Aorta (tissue), 5 donors: ENCODE data around the gene RNF25. TPM values are rescaled to one million over a fixed set of nuclear protein-coding genes. Genes with fewer than 3 reads are reported as not detected.

Source experiments
- ATAC-seq: fragments of 200-7000 bp; cut with Tn5 transposase; one replicate; pipeline ENCODE4 v1.9.1; 2022; ENCODE audit warnings: moderate library complexity; ENCODE audit not compliant: low FRiP score
- DNase-seq, 2 donors: peaks; one replicate each; pipeline ENCODE4 v3.0.0-alpha.2; 2020
- H3K27ac ChIP-seq, 2 donors: one replicate each; pipeline ENCODE4 v1.5.1; 2013; ENCODE audit warnings: low read length in 2 of 2, mild to moderate bottlenecking in 2 of 2, moderate library complexity in 2 of 2, control low read depth in 1 of 2, inconsistent platforms in 1 of 2, low read depth in 1 of 2
- H3K27me3 ChIP-seq, 2 donors: one replicate each; pipeline ENCODE4 v1.6.1; 2013; ENCODE audit warnings: control low read depth in 1 of 2, low read length in 1 of 2, mild to moderate bottlenecking in 1 of 2, moderate library complexity in 1 of 2; ENCODE audit not compliant: insufficient read depth in 2 of 2, control insufficient read depth in 1 of 2
- H3K36me3 ChIP-seq, 2 donors: one replicate each; pipeline ENCODE4 v1.6.1; 2013; ENCODE audit warnings: control low read depth in 1 of 2, low read length in 1 of 2, mild to moderate bottlenecking in 1 of 2; ENCODE audit not compliant: insufficient read depth in 2 of 2, control insufficient read depth in 1 of 2
- H3K4me1 ChIP-seq, 2 donors: one replicate each; pipeline ENCODE4 v1.6.1; 2013; ENCODE audit warnings: low read length in 2 of 2, control low read depth in 1 of 2, mild to moderate bottlenecking in 1 of 2, moderate library complexity in 1 of 2; ENCODE audit not compliant: insufficient read depth in 2 of 2, control insufficient read depth in 1 of 2
- H3K4me3 ChIP-seq, 2 donors: one replicate each; pipeline ENCODE4 v1.5.1; 2013; ENCODE audit warnings: low read length in 2 of 2, control low read depth in 1 of 2, mild to moderate bottlenecking in 1 of 2
- H3K9me3 ChIP-seq: one replicate; pipeline ENCODE4 v1.6.1; 2013; ENCODE audit warnings: mild to moderate bottlenecking, low read length; ENCODE audit not compliant: control insufficient read depth
- WGBS, 2 donors: extraction: QIAGEN DNeasy Blood & Tissue Kit; methylation state at CpG; one replicate each; pipeline ENCODE4 v1.1.7; 2013; 5-methylcytosine and 5-hydroxymethylcytosine counted together
- intact Hi-C, 2 donors: fragments of 100-400 bp; cut with DNase I; formaldehyde crosslinking; loops; one replicate each; pipeline versions ENCODE4 v1.14.2 to v1.15.0; 2022
- polyA plus RNA-seq, 2 donors: library from polyadenylated mRNA; stranded (reverse); fragments of 200-250 nt; gene quantifications; one replicate each; pipeline ENCODE4 v1.2.3, GENCODE V29; 2013
- total RNA-seq, 2 donors: library from RNA; stranded (reverse); fragmentation: NEBNext Ultra II Directional; extraction: Animal tissue kit (Norgen Biotek cat#: 25700); gene quantifications; one replicate each; pipeline ENCODE4 v1.2.1, GENCODE V29; 2021
- donor health status: healthy with polysubstance abuse.
- donor health status: Bipolar disorder and iron deficiency.
- donor health status: DM: no; HTN: no; CAD: no.
- donor health status: DM: no; HTN: no; CAD: no.
- donor health status: DM: yes; HTN: yes; CAD: no.

The RNF25 gene
- total and polyA plus RNA-seq, 4 donors: 10.9 to 28.0 (median 23.1) TPM

- 78 to 79% methylated on average over 7 of the region's 7 CpGs for WGBS, 2 donors
- DNase-seq: no peak
- no peaks in the 10 kb centered on the region for H3K4me1 ChIP-seq
- intact Hi-C loops: no loop called here
- no peaks in the 10 kb centered on the region for H3K9me3 ChIP-seq
- no peak for ATAC-seq
- H3K36me3 ChIP-seq: peaks cover 4 to 26% of the 10 kb centered on the region in 2 donors
- no peak overlapping the region for H3K4me3 ChIP-seq
- H3K27me3 ChIP-seq: no peaks in the 10 kb centered on the region
- H3K27ac ChIP-seq: no peak overlapping the region
Observed at GRCh38 chr2:218662377-218662776, 9.4 kb downstream of the RNF25 start.

- DNase-seq (no peak), ATAC-seq (no peak)
- Histone ChIP-seq H3K36me3 (peaks cover 4 to 22% of the 10 kb centered on the region in 2 donors), H3K4me1 (no peaks in the 10 kb centered on the region), H3K27me3 (no peaks in the 10 kb centered on the region), H3K27ac (no peak overlapping the region), H3K9me3 (no peaks in the 10 kb centered on the region), H3K4me3 (peak overlapping the region; percentile 46 to 72)
- intact Hi-C loops: loop anchor here in 1 of 2 donors (1.0 kb wide), 1 partner anchor 254 kb away; no protein-coding TSS in a partner anchor
- WGBS, 2 donors: 14 to 15% methylated on average over 8 of the region's 8 CpGs
Observed at GRCh38 chr2:218659988-218660358, 11.8 kb downstream of the RNF25 start.

- peak; percentile 93 to 97 for DNase-seq
- Histone ChIP-seq H3K4me3 (peak within 1 kb of the TSS; percentile 46 to 72), H3K9me3 (no peaks in the 10 kb centered on the region), H3K27ac (no peak within 1 kb of the TSS), H3K36me3 (peaks cover 2 to 18% of the 10 kb centered on the region in 2 donors), H3K4me1 (no peaks in the 10 kb centered on the region), H3K27me3 (no peaks in the 10 kb centered on the region)
- intact Hi-C loops: loop anchor here in 1 of 2 donors (1.0 kb wide), 1 partner anchor 253 kb away; no protein-coding TSS in a partner anchor
- 0% methylated on average over 44 to 49 of the region's 49 CpGs for WGBS, 2 donors
- peak; percentile 95 for ATAC-seq
Observed at GRCh38 chr2:218659258-218659987, 12.4 kb downstream of the RNF25 start, which contains the start of the genes BCS1L and ZNF142. BCS1L (plus strand) TSS chr2:218659683; CDS start chr2:218660988, 1,305 bp downstream. ZNF142 (minus strand) TSS chr2:218659623; CDS start chr2:218656429, 3,194 bp downstream.

- 2 to 3% methylated on average over 27 of the region's 27 CpGs for WGBS, 2 donors
- ATAC-seq: no peak
- no peak overlapping the region for H3K27ac ChIP-seq
- no peak for DNase-seq
- no peaks in the 10 kb centered on the region for H3K27me3 ChIP-seq
- peak overlapping the region; percentile 46 to 72 for H3K4me3 ChIP-seq
- intact Hi-C loops: loop anchor here in 1 of 2 donors (1.0 kb wide), 1 partner anchor 252 kb away; no protein-coding TSS in a partner anchor
- H3K9me3 ChIP-seq: no peaks in the 10 kb centered on the region
- H3K36me3 ChIP-seq: peaks cover 0 to 12% of the 10 kb centered on the region in 2 donors
- H3K4me1 ChIP-seq: no peaks in the 10 kb centered on the region
Observed at GRCh38 chr2:218658671-218659257, 13.0 kb downstream of the RNF25 start.

GRCh38 chr2:218655751-218656150, 16.1 kb downstream of the RNF25 start:
- H3K4me3 ChIP-seq: no peak overlapping the region
- H3K36me3 ChIP-seq: peaks cover 0 to 2% of the 10 kb centered on the region in 2 donors
- H3K27me3 ChIP-seq: no peaks in the 10 kb centered on the region
- H3K9me3 ChIP-seq: no peaks in the 10 kb centered on the region
- WGBS, 2 donors: 85 to 91% methylated on average over 2 of the region's 2 CpGs
- no peak overlapping the region for H3K27ac ChIP-seq
- H3K4me1 ChIP-seq: no peaks in the 10 kb centered on the region
- ATAC-seq: no peak
- no peak for DNase-seq
- intact Hi-C loops: no loop called here

- ATAC-seq (no peak), DNase-seq (peak in 1 of 2 donors; percentile 55)
- Histone ChIP-seq H3K4me3 (no peak overlapping the region), H3K27ac (no peak overlapping the region), H3K9me3 (no peaks in the 10 kb centered on the region), H3K4me1 (no peaks in the 10 kb centered on the region), H3K27me3 (no peaks in the 10 kb centered on the region), H3K36me3 (peaks cover 10 to 25% of the 10 kb centered on the region in 2 donors)
- intact Hi-C loops: no loop called here
- WGBS, 2 donors: 88 to 90% methylated on average over 11 of the region's 11 CpGs
Observed at GRCh38 chr2:218648787-218649100, 23.1 kb downstream of the RNF25 start.

GRCh38 chr2:218648088-218648786, 23.6 kb downstream of the RNF25 start:
- DNase-seq (peak in 1 of 2 donors; percentile 74), ATAC-seq (no peak)
- WGBS, 2 donors: 64 to 73% methylated on average over 9 of the region's 9 CpGs
- H3K27me3 ChIP-seq: no peaks in the 10 kb centered on the region
- no peaks in the 10 kb centered on the region for H3K9me3 ChIP-seq
- H3K4me1 ChIP-seq: no peaks in the 10 kb centered on the region
- H3K36me3 ChIP-seq: peaks cover 10 to 28% of the 10 kb centered on the region in 2 donors
- H3K27ac ChIP-seq: no peak overlapping the region
- intact Hi-C loops: no loop called here
- H3K4me3 ChIP-seq: no peak overlapping the region

- Histone ChIP-seq H3K27ac (no peak overlapping the region), H3K36me3 (peaks cover 13 to 34% of the 10 kb centered on the region in 2 donors), H3K27me3 (no peaks in the 10 kb centered on the region), H3K4me1 (no peaks in the 10 kb centered on the region), H3K4me3 (no peak overlapping the region), H3K9me3 (no peaks in the 10 kb centered on the region)
- intact Hi-C loops: no loop called here
- no peak for DNase-seq
- WGBS, 2 donors: 77 to 81% methylated on average over 1 of the region's 1 CpG
- no peak for ATAC-seq
Observed at GRCh38 chr2:218645126-218645525, 26.7 kb downstream of the RNF25 start.
